NCI-H2227 (cell line): ENCODE results near the gene FBXL13.
"Not testable (repeated sequence)": the region's sequence is repeated elsewhere in the genome, so short reads cannot be mapped to it uniquely, and the experiment has no call there.

Experiments used
- DNase-seq: peaks from one replicate; lab custom pipeline; 2025; ENCODE audit not compliant: unreplicated experiment; lab: John Stamatoyannopoulos, UW

FBXL13 gene

GRCh38 chr7:102942868-102943267 is 131.7 kb downstream of the FBXL13 start:
- no peak for DNase-seq

GRCh38 chr7:102942181-102942866 is 132.3 kb downstream of the FBXL13 start:
- no peak for DNase-seq

GRCh38 chr7:102938679-102939078 is 135.9 kb downstream of the FBXL13 start:
- DNase-seq = no peak

- DNase-seq = no peak
These were observed 139.0 kb downstream of the FBXL13 start for GRCh38 chr7:102935450-102936115.

- no peak for DNase-seq
These were observed 139.9 kb downstream of the FBXL13 start for GRCh38 chr7:102934701-102935100.

GRCh38 chr7:102934239-102934638 is 140.4 kb downstream of the FBXL13 start:
- DNase-seq = no peak

- peak; percentile 78 for DNase-seq
These were observed 140.8 kb downstream of the FBXL13 start for GRCh38 chr7:102933763-102934162.

GRCh38 chr7:102931757-102932156 is 142.8 kb downstream of the FBXL13 start:
- DNase-seq = no peak

- DNase-seq = no peak
These were observed 147.2 kb downstream of the FBXL13 start for GRCh38 chr7:102927312-102927933.

GRCh38 chr7:102926783-102927140 is 147.8 kb downstream of the FBXL13 start:
- no peak for DNase-seq

GRCh38 chr7:102925976-102926782 is 148.4 kb downstream of the FBXL13 start:
- DNase-seq = no peak

GRCh38 chr7:102918845-102919244 is 155.8 kb downstream of the FBXL13 start:
- DNase-seq = no peak

- no peak for DNase-seq
These were observed 156.9 kb downstream of the FBXL13 start for GRCh38 chr7:102917436-102918353.

GRCh38 chr7:102916881-102917280 is 157.7 kb downstream of the FBXL13 start:
- no peak for DNase-seq

GRCh38 chr7:102916426-102916825 is 158.2 kb downstream of the FBXL13 start:
- DNase-seq = no peak

GRCh38 chr7:102914585-102914984 is 160.0 kb downstream of the FBXL13 start:
- DNase-seq = no peak

GRCh38 chr7:102913826-102914225 is 160.8 kb downstream of the FBXL13 start:
- no peak for DNase-seq

- peak; percentile 60 for DNase-seq
These were observed 161.9 kb downstream of the FBXL13 start, which contains the start of gene LRRC17 for GRCh38 chr7:102912742-102913141. TSS of gene LRRC17 (plus strand) at chr7:102913000. CDS start at chr7:102933914, 20,914 bp downstream.

- DNase-seq = no peak
These were observed 165.9 kb downstream of the FBXL13 start for GRCh38 chr7:102908676-102909075.

- DNase-seq = not testable (repeated sequence)
These were observed 171.0 kb downstream of the FBXL13 start for GRCh38 chr7:102903576-102903975.
